Activated T-helper 17 cell treated with anti-CD3 and anti-CD28 coated beads, Interleukin-2, amount 50 U/mL, for 72 hours (primary cell): ENCODE data around the gene ICE1. TPM values are rescaled to one million over a fixed set of nuclear protein-coding genes. Genes with fewer than 3 reads are reported as not detected.

ENCODE experiments used
- ATAC-seq: fragments of 150-1000 bp; cut with Tn5 transposase; replicated peaks from 2 replicates; pipeline ENCODE4 v1.10.0; 2021; ENCODE audit warnings: mild to moderate bottlenecking, moderate library complexity
- H3K27ac Mint-ChIP-seq: one replicate; pipeline ENCODE4 v1.8.0; 2022; ENCODE audit warnings: mixed read lengths
- H3K27me3 Mint-ChIP-seq: one replicate; pipeline ENCODE4 v1.8.0; 2022; ENCODE audit warnings: mixed read lengths
- H3K36me3 Mint-ChIP-seq: one replicate; pipeline ENCODE4 v1.8.0; 2022; ENCODE audit warnings: low read depth, mild to moderate bottlenecking, mixed read lengths
- H3K4me1 Mint-ChIP-seq: one replicate; pipeline ENCODE4 v1.8.0; 2022; ENCODE audit warnings: mixed read lengths
- H3K4me3 Mint-ChIP-seq: one replicate; pipeline ENCODE4 v1.8.0; 2022; ENCODE audit warnings: mild to moderate bottlenecking, mixed read lengths
- H3K9me3 Mint-ChIP-seq: one replicate; pipeline ENCODE4 v1.8.0; 2022; ENCODE audit warnings: mixed read lengths
- total RNA-seq, 2 donors: library from RNA; stranded (reverse); gene quantifications; one replicate each; pipeline ENCODE4 v1.2.3, GENCODE V29; 2022

Gene ICE1
- total RNA-seq, 2 donors from 2014 or later = 19.1 to 27.8 TPM

- no peaks in the 10 kb centered on the region for H3K27me3 Mint-ChIP-seq
- H3K36me3 Mint-ChIP-seq = no peaks in the 10 kb centered on the region
- H3K27ac Mint-ChIP-seq = no peak overlapping the region
- peaks cover 8% of the 10 kb centered on the region for H3K4me1 Mint-ChIP-seq
- H3K9me3 Mint-ChIP-seq = peaks cover 1% of the 10 kb centered on the region
- H3K4me3 Mint-ChIP-seq = no peak overlapping the region
- ATAC-seq = no peak
Measured at GRCh38 chr5:5416733-5417132, 5.7 kb upstream of the ICE1 start.

- ATAC-seq = no peak
- no peaks in the 10 kb centered on the region for H3K36me3 Mint-ChIP-seq
- no peaks in the 10 kb centered on the region for H3K27me3 Mint-ChIP-seq
- no peak overlapping the region for H3K27ac Mint-ChIP-seq
- no peak overlapping the region for H3K4me3 Mint-ChIP-seq
- H3K9me3 Mint-ChIP-seq = no peaks in the 10 kb centered on the region
- H3K4me1 Mint-ChIP-seq = peaks cover 8% of the 10 kb centered on the region
Measured at GRCh38 chr5:5418006-5418405, 4.5 kb upstream of the ICE1 start.

- Mint-ChIP-seq H3K4me3 (no peak overlapping the region), H3K36me3 (no peaks in the 10 kb centered on the region), H3K4me1 (peaks cover 8% of the 10 kb centered on the region), H3K27me3 (no peaks in the 10 kb centered on the region), H3K27ac (no peak overlapping the region), H3K9me3 (no peaks in the 10 kb centered on the region)
- ATAC-seq = no peak
Measured at GRCh38 chr5:5418764-5419163, 3.7 kb upstream of the ICE1 start.

GRCh38 chr5:5419291-5420210 is 2.9 kb upstream of the ICE1 start:
- no peak for ATAC-seq
- Mint-ChIP-seq H3K4me3 (peak overlapping the region; percentile 4), H3K36me3 (no peaks in the 10 kb centered on the region), H3K4me1 (peaks cover 8% of the 10 kb centered on the region), H3K27me3 (no peaks in the 10 kb centered on the region), H3K9me3 (no peaks in the 10 kb centered on the region), H3K27ac (no peak overlapping the region)

DNA sequence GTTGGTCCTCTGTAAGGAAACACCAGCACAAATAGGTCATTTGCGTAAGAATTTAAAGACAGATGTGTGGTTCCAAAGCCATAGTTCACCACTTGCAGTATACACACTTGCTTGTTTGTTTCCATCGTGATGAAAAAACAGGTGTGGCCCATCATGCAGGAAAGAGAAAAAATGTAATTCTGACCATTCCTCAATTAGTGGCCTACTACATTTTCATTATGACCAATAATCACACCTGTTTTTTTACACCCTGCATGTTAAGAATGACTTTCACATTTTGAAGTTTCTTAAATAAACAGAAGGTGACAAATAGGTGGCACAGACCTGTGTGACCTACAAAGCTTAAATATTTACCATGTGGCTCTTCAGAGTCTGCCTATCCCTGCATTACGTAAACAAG is 2.2 kb upstream of the ICE1 start:
- Mint-ChIP-seq H3K36me3 (no peaks in the 10 kb centered on the region), H3K27me3 (no peaks in the 10 kb centered on the region), H3K4me3 (no peak overlapping the region), H3K9me3 (no peaks in the 10 kb centered on the region), H3K27ac (peak overlapping the region; percentile 98), H3K4me1 (peaks cover 8% of the 10 kb centered on the region)
- no peak for ATAC-seq

GRCh38 chr5:5421149-5421960 is 1.1 kb upstream of the ICE1 start:
- Mint-ChIP-seq H3K27ac (peak overlapping the region; percentile 98), H3K36me3 (no peaks in the 10 kb centered on the region), H3K4me1 (peaks cover 8% of the 10 kb centered on the region), H3K27me3 (no peaks in the 10 kb centered on the region), H3K4me3 (no peak overlapping the region), H3K9me3 (no peaks in the 10 kb centered on the region)
- peak; percentile 4 for ATAC-seq

GRCh38 chr5:5422819-5423515 is 490 bp downstream of the ICE1 start:
- no peaks in the 10 kb centered on the region for H3K27me3 Mint-ChIP-seq
- ATAC-seq = peak; percentile 15
- no peak overlapping the region for H3K4me3 Mint-ChIP-seq

DNA sequence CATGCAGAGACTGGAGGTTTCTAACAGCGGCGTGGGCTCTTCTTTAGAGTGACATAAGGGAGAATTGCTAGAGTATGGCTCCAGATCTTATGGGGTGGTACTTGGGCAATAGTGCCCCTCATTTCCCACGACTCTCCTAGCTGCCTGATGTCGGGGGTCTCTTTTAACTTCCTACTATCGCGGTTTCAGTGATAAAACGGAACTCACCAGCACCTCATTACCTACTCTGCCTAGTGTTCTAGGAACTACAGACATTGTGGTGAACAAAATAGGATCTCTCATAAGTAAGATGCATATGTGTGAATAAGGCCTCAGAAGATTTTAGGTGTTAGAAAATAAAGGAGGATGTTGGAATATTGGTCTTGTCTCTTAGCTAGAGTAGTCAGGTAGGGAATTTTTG is 1.1 kb downstream of the ICE1 start:
- H3K27me3 Mint-ChIP-seq = no peaks in the 10 kb centered on the region
- H3K27ac Mint-ChIP-seq = no peak overlapping the region
- peaks cover 7% of the 10 kb centered on the region for H3K36me3 Mint-ChIP-seq
- H3K4me1 Mint-ChIP-seq = peaks cover 14% of the 10 kb centered on the region
- no peaks in the 10 kb centered on the region for H3K9me3 Mint-ChIP-seq
- H3K4me3 Mint-ChIP-seq = no peak overlapping the region
- no peak for ATAC-seq

More at GRCh38 chr5:5422819-5423515, 490 bp downstream of the ICE1 start:
- H3K36me3 Mint-ChIP-seq = peaks cover 5% of the 10 kb centered on the region
- H3K4me1 Mint-ChIP-seq = peaks cover 12% of the 10 kb centered on the region
- no peak overlapping the region for H3K27ac Mint-ChIP-seq
- no peaks in the 10 kb centered on the region for H3K9me3 Mint-ChIP-seq

- Mint-ChIP-seq H3K36me3 (peaks cover 7% of the 10 kb centered on the region), H3K27ac (no peak overlapping the region), H3K4me1 (peaks cover 17% of the 10 kb centered on the region), H3K27me3 (no peaks in the 10 kb centered on the region), H3K4me3 (no peak overlapping the region), H3K9me3 (no peaks in the 10 kb centered on the region)
- ATAC-seq = no peak
Measured at GRCh38 chr5:5424736-5425135, 2.3 kb downstream of the ICE1 start.

- H3K4me1 Mint-ChIP-seq = peaks cover 20% of the 10 kb centered on the region
Measured at GRCh38 chr5:5430136-5430535, 7.7 kb downstream of the ICE1 start.

GRCh38 chr5:5432020-5432707 is 9.7 kb downstream of the ICE1 start:
- no peak overlapping the region for H3K4me3 Mint-ChIP-seq
- H3K4me1 Mint-ChIP-seq = peaks cover 21% of the 10 kb centered on the region

More at GRCh38 chr5:5430136-5430535, 7.7 kb downstream of the ICE1 start:
- no peak overlapping the region for H3K4me3 Mint-ChIP-seq
- no peak for ATAC-seq
- peaks cover 12% of the 10 kb centered on the region for H3K36me3 Mint-ChIP-seq
- H3K27ac Mint-ChIP-seq = peak overlapping the region; percentile 33
- H3K27me3 Mint-ChIP-seq = no peaks in the 10 kb centered on the region
- H3K9me3 Mint-ChIP-seq = no peaks in the 10 kb centered on the region

DNA sequence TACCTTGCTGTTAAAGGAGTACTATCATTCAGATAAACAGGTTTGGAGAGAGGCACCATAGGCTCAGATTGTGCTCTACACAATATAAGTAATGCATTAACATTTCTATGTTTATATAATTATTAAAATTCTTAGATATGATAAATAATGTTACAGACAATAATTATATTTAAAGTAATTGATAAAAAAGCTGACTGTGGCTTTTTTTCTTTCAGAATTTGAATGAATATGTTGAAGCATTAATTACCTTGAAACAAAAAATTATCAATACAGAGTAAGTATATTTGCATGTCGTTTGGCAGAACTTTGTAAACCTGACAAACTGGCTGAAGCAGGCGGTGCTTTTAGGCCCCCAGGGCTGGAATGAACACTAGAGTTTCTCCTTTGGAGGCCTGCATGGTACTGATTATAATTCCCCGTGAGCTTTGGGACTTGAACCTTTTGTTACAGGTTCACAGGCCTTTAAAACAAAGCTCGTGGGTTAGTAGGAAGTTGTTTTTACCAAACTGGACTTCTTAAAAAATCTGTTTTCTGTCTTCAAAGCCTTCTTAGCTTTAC is 13.8 kb downstream of the ICE1 start:
- Mint-ChIP-seq H3K9me3 (no peaks in the 10 kb centered on the region), H3K4me3 (no peak overlapping the region), H3K27me3 (no peaks in the 10 kb centered on the region), H3K36me3 (peaks cover 57% of the 10 kb centered on the region), H3K4me1 (peaks cover 8% of the 10 kb centered on the region), H3K27ac (no peak overlapping the region)
- no peak for ATAC-seq

More at GRCh38 chr5:5432020-5432707, 9.7 kb downstream of the ICE1 start:
- H3K27ac Mint-ChIP-seq = no peak overlapping the region
- peaks cover 25% of the 10 kb centered on the region for H3K36me3 Mint-ChIP-seq
- ATAC-seq = no peak
- no peaks in the 10 kb centered on the region for H3K27me3 Mint-ChIP-seq
- H3K9me3 Mint-ChIP-seq = no peaks in the 10 kb centered on the region

GRCh38 chr5:5437227-5438172 is 15.0 kb downstream of the ICE1 start:
- H3K9me3 Mint-ChIP-seq = no peaks in the 10 kb centered on the region
- peaks cover 69% of the 10 kb centered on the region for H3K36me3 Mint-ChIP-seq
- H3K4me3 Mint-ChIP-seq = no peak overlapping the region
- peaks cover 8% of the 10 kb centered on the region for H3K4me1 Mint-ChIP-seq
- H3K27ac Mint-ChIP-seq = peak overlapping the region; percentile 63
- no peaks in the 10 kb centered on the region for H3K27me3 Mint-ChIP-seq
- ATAC-seq = no peak
